ENCODE measurements around the gene CDK5.

CDK5 gene

DNA sequence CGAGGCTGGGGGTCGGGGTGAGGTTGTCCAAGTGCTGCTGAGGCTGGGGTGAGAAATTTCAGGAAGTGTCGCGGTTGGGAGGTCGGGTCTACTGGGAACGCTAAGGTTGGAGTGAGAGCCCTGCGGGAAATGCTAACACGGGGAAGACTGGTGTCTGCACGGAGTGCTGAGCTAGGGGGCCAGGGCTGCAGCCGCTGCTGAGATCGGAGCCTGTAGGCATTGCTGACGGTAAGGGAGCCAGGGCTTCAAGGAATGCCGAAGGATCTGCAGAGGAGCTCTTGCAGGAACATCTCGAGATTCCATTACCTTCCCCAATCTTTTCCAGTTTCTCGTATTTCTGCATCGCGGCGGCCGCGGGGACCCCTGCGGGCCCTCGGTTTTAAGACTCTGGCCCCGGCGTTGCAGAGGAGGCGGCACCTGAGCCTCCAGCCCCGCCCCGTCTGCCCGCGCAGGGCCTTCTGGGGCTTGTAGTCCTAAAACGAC, at the start of gene CDK5:
TSS of gene CDK5 (minus strand) at position 392 of the 483 bp plus-strand sequence. CDS start at position 343, 49 bp downstream.
- DNase-seq, result no peak

DNA sequence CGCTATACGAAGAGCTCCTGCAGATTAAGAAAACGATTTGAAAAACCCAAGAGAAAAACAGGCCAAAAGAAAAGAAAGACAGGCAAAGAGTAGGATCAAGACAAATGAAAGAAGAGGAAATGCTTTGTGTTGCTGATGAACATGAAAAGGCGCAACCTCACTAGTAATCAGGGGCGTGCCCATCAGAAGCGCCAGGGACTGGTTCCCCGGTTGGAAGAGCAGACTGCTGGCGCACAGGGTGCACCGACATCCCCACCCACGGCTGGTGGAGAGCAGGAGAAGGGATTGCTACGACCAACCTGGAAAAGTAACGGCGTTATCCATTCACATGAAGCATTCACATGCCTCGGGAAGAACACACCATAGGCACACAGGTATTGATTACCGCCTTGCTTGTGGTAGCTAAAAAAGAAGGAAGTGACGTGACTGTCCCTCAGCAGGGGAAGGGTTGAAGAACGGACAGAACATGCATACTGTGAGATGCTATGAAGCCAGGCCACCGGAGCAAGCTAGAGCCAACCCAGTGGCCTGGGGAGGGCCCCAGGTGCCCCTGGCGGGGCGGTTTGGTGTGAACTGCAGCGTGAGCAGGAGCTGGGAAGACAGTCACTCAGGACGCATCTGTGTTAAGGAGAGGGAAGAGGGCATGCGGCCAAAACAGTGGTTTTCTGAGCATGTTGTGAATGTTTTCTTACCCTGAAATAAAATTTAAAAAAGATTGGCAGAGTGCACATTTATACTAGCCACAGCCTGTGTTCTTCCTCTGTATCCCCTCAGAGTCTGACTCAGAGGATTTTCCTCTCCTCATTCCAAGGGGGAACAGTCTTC, 46.9 kb upstream of the CDK5 start:
- DNase-seq, result no peak

DNA sequence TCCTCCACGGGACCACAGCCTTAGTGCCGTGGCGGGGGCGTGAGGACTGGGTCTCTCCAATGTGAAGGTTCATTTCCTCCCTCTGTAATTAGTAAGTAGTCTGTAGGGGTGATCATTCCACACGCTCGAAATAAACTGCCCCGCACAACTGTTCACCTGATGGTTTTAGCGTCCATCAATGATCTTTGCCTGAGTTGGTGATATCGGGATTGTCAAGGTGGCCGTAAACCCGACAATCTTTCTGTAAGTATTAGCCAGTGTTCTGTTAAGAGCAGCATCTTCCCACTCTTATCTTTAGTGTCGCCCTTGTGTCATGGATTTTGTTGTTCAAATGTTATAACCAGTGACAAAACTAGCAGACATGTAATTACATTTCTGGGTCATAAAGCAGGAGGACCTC, 46.3 kb upstream of the CDK5 start:
- DNase-seq, result no peak

DNA sequence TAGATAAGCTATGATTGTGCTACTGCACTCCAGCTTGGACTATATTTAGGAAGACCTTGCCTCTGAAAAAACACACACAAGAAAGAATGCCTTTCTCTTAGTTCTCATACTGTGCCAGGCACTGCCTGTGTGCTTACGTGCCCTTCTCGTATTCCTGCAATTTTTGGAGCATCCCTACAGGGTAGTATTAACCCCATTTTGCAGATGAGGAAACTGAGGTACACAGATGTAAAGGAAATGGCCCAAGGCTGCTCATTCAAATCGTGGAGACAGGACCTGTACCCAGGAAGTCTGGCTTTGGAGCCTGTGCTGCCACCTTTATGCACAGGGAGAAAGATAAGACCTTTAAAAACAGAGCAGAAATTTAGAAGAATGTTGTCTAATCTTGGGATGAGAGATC, 45.3 kb upstream of the CDK5 start:
- no peak for DNase-seq

DNA sequence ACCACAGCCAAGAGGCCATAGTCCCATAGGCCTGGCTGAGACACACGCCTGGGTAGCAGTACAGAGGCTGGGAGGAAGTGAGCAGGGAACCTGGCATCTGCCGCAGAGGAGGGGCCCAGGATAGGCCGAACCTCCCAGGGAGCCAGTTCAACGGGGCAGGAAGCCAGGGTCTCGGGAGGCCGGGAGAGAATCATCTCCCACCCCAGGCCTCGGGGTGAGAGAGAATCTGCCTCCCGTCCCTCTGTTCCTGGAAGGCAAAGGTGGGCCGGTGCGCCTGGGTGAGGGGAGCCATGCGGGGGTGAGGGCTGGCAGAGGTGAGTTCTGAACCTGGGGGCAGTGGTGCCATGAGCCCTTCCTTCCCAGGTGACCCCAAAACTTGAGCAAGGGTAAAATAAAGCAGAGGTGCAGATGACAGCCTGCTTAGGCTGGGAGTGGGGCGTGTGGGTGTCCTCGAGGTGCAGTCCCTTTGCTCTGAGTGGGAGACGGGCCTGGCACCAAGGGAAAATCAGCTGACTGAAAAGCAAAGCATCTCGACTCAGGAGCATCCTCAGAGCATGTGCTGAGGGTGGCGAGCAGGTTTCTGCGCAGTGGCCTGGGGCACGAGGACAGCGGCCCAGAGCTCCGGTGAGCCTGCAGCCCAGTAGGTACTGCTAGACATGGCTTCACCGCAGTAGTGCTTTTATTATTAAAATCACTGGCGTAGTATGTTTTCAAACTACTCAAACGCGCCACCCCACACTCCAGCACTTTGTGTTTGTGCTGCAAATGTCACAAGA, 44.1 kb upstream of the CDK5 start:
- DNase-seq, result no peak

DNA sequence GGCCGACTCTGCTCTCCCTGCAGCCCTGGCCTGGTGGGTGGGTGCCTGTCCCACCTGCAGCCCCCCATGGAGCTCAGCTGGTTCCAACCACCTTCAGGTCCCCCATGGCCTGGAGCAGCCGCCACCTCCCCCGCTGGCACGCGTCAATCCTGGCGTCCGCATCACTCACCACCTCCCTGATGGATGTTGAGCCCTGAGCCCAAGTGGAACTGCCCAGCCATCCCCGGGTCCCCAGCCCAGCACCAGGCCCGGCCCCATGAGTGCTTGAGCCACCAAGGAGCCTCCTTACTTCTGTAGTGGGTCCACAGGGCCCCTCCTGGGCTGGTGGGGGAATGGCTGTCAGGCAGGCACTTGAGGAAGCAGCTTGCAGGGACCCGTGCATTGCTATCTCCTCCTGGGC, 43.2 kb upstream of the CDK5 start:
- no peak for DNase-seq

DNA sequence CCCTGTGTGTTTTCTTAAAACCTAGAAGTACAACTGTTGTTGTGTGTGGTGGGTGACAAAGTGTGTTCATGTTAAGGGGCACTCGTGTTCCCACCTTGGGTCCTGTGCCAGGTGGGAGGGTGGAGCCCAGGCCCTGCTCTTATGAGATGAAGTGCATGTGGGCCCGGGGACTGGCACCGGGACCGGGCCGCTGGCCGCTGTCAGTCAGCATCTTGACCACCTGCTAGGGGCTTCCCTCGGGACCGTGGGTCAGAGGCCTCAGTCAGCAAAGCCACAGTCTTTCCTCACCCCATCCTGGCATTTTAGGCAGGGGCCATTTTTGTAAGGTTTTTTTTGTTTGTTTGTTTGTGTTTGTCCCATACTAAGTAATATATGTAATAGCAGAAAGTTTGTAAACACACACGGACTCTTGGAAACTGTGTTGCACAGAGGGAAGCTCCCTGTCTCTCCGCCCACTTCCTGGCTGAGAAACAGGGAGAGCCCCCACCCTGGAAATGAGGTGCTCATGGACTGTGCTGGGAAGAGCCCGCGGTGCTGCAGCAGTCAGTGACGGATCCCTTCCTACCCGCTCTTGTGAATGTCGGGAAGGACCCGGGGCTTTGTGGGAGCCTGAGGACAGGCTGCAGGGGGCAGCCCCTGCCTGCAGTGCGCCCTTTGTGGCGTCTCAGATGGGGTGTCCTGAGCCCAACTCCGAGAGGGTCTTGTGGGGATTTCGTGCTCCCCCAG, 42.0 kb upstream of the CDK5 start:
- DNase-seq, result no peak

DNA sequence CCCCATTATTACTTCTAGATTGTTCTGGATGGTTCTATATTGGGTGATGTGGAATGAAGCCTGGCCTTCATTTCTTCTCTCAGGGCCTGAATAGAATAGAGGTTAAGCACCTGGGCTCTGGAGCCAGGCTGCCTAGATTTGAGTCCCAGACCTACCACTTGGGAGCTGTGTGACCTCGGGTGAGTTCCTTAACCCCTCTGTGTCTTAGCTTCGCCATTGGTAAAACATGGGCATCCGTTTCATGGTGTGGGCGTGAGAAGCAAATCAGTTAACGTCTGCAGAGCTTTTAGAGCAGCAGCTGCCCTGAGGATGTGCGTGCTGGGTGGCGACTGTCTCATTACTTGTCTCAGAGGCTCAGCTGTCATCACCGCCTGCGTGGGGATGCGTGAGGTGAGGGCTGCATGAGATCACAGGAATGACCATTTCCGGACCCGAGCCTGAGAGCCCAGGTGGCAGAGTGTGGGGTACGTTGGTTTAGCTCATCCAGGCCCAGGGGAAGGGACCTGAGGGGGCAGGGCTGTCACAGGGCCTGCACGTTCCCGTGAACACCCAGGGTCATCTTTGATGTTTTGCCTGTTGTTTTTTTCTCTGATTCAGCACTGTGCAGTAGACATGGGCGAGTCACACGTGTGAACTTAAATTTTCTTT, 38.3 kb upstream of the CDK5 start:
- DNase-seq, result no peak

DNA sequence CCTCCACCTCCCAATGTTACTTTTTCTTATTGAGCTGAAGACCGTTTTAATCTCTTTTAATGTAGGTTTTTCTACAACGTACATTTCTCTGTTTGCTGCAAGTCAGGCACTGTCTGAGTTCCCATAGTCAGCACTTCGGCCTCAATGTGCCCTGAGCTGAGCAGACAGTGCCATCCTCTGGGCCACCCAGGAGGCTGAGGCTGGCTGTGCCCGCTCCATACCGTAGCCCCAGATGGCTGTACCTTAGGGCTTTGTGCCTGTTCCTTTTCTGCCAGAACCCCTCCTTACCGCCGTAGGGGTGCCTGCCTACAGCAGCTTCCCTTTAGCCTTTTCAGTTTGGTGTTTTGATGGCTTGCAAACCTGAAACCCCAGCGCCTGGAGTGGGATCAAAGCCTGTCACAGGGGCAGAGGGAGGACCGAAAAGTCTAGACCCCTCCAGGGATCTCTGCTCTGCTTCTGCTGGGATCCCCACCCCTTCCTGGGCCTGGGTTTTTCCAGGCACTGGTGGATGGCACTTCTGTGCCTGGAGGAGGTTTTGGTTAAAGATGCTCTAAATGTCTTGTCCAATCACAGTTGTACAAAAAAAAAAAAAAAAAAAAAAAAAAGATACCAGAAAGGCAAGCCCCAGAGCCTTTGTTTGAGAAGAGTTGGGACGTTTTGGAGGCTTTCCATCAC, 37.6 kb upstream of the CDK5 start:
- DNase-seq, result no peak

DNA sequence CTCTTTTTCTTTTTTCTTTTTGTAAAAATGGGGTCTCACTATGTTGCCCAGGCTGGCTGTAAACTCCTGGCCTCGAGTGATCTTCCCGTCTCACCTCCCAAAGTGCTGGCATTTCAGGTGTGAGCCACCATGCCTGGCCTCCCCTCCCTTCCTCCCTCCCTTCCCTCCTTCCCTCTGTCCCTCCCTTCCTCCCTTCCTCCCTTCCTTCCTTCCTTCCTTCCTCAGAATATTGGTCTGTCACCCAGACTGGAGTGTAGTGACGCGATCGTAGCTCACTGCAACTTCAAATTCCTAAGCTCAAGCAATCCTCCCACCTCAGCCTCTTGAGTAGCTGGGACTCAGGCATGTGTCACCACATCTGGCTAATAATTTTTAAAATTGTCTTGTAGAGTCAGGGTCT, 37.0 kb upstream of the CDK5 start:
- no peak for DNase-seq

DNA sequence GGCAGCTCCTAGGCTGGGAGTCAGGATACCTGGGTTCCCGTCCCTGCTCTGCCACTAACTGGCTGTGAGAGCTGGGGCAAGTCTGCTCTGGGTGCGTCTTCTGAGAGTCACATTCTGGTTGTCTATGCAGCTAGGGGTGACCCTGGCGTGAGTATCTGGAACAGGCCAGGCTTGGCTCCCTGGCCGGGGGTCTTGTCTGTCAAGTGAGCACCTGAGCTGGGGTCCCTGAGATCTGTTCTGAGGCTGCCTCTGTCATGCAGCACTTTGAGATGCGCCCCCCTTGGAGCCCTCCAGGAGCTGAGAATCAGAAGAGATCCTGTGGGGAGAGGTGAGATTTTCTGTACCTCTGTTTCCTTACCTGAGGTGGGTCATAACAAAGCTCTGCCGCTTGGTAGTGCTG, 36.1 kb upstream of the CDK5 start:
- DNase-seq, result no peak

DNA sequence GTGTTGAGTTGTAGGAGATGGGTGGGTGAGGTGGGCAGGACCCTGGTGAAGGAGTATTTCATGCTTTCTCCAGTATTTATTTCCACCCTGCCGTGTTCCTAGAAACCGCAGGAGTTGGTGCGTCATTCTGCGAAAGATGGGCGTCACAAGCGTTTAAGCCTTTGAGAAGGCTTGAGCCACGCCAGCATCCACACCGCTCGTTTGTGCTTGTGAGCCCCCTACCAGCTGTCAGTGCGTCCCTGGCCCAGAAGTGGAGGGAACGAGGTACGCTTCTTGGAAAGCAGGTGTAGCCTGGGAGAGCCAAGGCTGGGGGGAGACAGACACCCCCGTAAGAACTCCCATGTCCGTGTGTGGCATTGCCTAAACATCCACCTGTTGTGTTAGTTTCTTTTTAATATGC, 34.3 kb upstream of the CDK5 start:
- DNase-seq, result no peak

DNA sequence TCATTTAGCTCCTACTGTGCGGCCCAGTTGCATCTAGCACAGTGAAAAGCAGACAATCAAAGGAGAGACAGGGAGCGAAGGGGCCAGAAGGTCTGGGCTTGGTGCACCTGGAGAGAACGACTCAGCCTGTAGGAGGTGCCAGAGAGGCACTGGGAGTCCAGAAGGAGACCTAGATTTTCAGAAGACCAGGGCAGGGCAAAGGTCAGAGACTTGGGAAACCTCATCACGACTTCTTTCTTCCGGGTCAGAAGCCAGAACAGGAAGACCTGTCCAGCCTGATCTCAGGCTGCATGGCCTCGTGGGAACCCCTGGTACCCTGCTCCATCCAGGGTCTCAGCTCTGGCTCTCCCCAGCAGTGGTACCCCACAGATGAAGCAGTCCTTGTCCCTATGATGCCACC, 33.7 kb upstream of the CDK5 start:
- peak in 1 of 2 experiments; percentile 51 for DNase-seq

DNA sequence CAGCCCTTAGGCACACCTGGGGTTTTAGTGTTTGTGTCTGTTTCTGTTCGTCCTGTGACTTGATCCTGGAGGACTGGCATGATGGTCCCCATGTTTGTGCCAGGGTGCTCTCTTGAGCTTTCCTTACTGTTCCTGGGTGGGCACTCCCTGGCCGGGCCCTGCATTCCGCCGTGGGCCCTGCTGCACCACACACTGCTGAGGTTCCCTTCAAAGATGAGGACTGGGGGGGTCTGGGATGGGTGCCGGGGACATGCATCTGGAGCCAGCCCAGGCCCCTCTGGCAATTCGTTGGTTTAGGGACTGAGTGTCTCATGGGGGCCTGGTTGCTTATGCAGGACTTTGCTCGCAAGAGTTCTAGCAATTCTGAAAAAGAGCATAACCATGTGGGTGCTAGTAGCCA, 33.3 kb upstream of the CDK5 start:
- DNase-seq, result no peak

DNA sequence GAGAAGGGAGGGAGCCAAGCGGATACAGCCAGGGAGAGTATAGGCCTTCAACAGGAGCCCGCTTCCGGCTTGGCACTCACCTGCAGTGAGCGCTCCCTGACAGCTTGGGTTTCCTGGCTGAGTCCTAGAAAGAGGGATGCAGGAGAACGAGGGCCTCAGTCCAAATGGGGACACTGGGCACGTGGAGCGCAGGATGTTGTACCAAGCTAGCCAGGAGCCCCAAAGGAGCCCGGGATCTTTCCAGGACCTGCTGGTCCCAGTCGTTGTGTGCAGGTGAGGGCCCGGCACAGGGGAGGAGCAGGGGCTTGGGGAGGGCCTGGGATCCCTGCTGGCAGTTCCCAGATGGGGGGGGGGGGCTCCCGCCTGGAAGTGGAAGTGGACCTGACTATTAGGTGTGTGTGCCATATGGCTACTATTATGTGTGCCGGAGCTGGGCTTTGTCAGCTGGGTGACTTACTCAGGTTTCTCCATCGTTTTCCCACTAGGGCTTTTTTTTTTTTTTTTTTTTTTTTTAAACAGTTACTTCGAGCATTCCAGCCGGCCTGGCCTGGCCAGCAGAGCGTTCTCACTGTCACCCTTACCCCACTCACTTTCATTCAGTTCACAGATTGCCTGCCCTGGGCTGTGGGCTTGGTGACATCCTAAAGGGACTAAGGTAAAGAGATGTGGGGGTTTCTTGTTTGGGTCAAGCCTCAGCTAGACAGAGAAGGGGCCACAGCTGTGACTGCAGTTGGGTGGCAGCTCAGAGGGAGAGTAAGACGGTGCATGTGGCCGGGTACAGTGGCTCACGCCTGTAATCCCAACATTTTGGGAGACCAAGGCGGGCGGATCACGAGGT, 32.4 kb upstream of the CDK5 start:
- DNase-seq, result no peak

DNA sequence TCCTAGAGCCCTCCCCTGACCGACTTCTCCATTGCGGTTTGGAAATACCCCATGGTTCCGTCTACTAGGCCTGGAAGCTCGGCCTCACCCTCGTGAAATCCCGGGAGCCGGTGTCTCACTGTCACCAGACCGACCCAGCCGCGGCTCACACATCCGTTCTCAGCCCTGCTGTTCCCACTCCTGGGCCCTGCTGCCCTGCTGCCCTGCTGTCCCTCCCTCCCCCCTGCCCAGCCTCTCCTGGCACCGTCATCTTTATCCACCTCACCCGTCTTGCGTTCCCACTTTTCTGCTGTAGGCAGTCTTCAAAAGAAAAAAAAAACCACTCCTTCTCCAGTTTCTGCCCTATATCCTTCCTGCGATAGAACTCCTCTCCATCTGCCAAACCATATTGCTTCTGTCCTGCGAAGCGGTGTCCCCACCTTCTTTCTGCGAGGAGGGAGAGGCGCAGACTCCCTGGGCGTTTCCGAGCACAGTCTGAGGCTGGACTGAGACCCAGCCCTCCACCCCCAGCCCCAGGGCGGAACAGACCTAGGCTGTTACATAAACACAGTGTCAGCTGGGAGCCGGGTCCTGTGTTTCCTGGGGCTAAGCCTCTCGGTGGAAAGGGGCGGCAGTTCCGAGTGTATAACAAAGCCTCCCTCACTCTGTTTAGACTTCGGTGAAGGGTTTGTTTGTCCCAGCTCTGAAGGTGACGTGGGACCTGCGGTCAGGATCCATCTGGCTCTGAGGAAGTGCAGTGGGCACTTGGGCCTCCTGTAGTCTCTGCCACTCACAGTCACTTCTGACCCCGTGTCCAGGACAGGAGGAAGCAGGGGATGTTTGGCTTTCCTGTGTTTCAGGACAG, 31.4 kb upstream of the CDK5 start:
- no peak for DNase-seq

DNA sequence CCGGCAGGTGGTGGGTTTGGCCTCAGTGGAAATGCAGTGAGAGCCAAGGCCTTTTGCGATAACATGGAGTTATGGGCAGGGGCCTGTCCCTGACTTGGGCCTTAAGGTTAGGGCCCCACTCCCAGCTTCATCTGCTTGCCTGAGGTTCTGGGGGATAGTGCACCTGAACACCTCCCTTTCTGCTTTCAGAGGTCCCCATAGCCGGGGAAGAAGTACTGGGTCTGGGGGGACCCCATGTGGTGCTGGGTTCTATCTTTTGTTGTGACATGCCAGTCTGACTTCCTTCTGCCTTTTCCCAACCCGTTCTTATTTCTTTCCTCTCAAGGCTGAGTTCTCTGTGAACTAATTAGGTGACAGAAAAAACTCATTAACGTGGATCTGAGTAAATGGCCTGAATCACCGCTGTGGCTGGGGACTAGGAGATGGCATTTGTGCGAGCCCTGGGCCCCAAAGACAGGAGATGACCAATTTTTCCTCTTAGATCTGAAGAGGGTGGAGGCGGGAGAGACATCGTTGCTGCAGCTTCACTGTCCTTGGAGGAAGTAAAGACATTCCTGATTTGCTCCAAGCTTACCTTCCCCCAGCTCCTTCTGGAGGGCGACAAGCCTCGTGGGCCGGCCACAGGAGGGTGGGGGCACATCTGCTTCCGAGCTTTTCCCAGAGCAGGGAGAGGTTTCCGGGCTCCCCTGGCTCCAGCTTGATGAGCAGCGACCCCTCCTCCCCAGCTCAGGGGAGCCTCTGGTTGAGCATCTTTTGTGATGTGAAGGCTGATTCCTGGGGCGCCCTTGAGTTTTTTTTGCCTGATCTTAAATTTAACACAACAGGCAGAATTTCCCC, 30.5 kb upstream of the CDK5 start:
- no peak for DNase-seq

DNA sequence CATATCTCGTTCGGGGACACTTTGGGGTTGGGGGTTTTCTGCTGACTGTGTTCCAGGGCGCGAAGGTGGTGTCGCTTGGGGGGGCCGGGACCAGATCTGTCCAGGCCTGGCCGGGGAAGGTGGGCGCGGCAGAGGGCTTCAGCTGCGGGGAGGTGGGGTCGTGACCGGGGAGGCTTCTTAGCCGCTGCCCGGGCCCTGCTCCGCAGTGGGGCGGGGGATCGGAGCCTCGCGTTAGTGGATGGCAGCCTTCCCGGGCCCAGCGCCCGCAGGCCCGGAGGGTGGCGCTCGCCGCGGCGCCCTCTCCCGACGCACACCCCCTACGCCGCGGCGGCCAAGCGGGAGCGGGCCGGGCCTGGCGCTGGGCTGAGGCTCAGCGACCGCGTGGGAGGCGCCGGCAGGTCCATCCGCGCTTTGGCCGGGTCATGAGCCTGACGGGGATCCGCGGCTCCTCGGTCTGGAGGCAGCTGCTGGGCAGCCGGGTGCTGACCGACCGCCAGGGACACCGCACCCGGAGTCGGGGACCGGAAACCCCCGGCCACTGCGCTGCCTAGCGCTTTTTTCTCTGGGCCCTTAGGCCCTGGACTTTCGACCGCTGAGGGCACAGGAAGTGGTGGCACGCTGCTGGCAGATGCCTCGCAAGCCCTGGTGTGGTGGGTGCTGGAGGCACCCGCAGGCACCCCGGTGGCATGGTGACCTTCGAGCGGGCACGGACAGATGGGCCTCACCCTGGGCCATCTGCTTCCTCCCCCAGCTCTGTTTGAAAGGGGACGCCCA, 29.7 kb upstream of the CDK5 start:
- DNase-seq, result peak; percentile 58 to 66

DNA sequence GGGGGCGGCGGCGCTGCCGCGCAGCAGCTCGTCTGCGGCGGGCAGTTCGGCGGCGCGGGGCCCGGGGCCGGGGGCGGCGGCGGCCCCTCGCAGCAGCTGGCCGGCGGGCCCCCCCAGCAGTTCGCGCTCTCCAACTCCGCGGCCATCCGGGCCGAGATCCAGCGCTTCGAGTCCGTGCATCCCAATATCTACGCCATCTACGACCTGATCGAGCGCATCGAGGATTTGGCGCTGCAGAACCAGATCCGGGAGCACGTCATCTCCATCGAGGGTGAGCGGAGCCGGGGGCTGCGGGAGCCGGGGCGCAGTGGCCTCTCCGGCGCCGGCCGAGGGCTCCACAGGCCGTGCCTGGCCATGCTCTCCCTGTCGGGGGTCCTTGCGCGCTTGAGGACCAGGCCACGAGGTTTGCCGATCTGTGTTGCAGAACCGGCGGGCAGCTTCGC, 29.1 kb upstream of the CDK5 start:
- DNase-seq, result peak; percentile 56 to 59
